ENCODE data around the gene ASB10.

Gene ASB10, protein sequence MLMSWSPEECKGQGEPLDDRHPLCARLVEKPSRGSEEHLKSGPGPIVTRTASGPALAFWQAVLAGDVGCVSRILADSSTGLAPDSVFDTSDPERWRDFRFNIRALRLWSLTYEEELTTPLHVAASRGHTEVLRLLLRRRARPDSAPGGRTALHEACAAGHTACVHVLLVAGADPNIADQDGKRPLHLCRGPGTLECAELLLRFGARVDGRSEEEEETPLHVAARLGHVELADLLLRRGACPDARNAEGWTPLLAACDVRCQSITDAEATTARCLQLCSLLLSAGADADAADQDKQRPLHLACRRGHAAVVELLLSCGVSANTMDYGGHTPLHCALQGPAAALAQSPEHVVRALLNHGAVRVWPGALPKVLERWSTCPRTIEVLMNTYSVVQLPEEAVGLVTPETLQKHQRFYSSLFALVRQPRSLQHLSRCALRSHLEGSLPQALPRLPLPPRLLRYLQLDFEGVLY

DNA sequence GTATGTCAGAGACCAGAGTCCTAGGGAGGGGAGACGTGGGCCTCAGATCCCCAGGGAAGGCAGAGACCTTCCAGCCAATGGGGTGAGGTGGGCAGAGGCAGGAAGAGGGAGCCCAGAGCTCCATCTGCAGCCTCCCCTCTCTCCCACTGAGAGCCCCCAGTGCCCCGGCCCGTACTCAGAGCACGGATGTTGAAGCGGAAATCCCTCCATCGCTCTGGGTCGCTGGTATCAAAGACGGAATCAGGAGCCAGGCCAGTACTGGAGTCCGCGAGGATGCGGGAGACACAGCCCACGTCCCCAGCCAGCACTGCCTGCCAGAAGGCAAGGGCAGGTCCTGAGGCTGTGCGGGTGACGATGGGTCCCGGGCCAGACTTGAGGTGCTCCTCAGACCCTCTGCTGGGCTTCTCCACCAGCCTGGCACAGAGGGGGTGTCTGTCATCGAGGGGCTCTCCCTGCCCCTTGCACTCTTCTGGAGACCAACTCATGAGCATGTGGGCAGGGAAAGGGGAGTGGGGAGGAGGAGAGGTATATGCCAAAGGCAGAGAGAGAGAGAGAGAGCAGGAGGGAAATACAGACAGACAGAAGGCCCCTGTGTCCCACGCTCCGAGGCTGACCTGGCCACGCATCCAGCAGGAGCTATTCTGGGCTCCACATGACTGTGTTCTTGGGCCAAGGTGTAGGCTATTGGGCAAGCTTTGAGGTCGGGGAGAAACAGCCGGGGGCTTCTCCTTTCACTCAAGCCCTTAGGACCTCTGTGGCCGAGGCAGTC lies at the start of gene ASB10:
Gene ASB10 (minus strand): TSS at position 611 of the 769 bp plus-strand sequence. CDS start 120 bp downstream, at position 491.
- H3K36me3 ChIP-seq (ENCODE audit: insufficient read depth, low read length) = no peaks in the 10 kb centered on the region
- H3K27me3 ChIP-seq (ENCODE audit: insufficient read depth, low read length) = peaks cover 32% of the 10 kb centered on the region
- H3K9me3 ChIP-seq (ENCODE audit: low read length) = no peaks in the 10 kb centered on the region
- no peak within 1 kb of the TSS for H2AFZ ChIP-seq (ENCODE audit: low read depth, low read length)
- no peak within 1 kb of the TSS for H3K4me3 ChIP-seq (ENCODE audit: low read length)
- no peaks in the 10 kb centered on the region for H3K4me1 ChIP-seq (ENCODE audit: insufficient read depth, low read length)

DNA sequence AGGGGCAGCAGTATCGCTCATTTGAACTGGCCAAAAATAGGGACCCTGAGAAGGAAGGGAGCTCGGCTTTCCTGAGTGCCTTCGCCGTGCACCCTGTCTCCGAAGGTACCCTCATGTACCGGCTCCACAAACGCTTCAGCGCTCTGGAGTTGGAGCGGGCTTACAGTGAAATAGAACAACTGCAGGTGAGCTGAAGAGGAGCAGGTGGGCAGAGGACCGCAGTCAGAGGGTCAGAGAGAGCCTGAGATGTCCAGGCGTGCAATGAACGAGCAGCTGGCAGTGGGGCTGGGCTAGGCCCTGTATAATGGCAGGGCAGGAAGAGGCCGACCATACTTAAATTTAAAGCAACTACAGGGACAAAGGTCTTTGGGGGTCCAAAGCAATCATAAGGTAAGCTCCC lies 49.4 kb upstream of the ASB10 start:
- peaks cover 19% of the 10 kb centered on the region for H3K4me1 ChIP-seq (ENCODE audit: insufficient read depth, low read length)
- no peak overlapping the region for H3K4me3 ChIP-seq (ENCODE audit: low read length)
- H3K9me3 ChIP-seq (ENCODE audit: low read length) = no peaks in the 10 kb centered on the region
- H2AFZ ChIP-seq (ENCODE audit: low read depth, low read length) = no peak overlapping the region
- H3K36me3 ChIP-seq (ENCODE audit: insufficient read depth, low read length) = peaks cover 57% of the 10 kb centered on the region
- no peaks in the 10 kb centered on the region for H3K27me3 ChIP-seq (ENCODE audit: insufficient read depth, low read length)

DNA sequence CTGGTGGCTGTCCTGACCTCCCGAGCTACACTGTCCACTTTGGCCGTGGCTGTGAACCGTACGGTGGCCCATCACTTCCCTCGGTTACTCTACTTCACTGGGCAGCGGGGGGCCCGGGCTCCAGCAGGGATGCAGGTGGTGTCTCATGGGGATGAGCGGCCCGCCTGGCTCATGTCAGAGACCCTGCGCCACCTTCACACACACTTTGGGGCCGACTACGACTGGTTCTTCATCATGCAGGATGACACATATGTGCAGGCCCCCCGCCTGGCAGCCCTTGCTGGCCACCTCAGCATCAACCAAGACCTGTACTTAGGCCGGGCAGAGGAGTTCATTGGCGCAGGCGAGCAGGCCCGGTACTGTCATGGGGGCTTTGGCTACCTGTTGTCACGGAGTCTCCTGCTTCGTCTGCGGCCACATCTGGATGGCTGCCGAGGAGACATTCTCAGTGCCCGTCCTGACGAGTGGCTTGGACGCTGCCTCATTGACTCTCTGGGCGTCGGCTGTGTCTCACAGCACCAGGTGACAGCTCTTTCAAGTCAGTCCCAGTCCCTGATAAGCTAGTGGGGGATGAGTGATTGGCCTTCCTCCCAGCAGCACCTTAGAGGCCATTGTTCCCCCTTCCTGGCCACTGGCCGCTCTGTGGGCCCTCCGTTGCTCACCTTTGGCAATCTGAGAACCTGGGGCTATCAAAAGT lies 48.2 kb upstream of the ASB10 start:
- H2AFZ ChIP-seq (ENCODE audit: low read depth, low read length) = no peak overlapping the region
- H3K9me3 ChIP-seq (ENCODE audit: low read length) = no peaks in the 10 kb centered on the region
- H3K27me3 ChIP-seq (ENCODE audit: insufficient read depth, low read length) = no peaks in the 10 kb centered on the region
- peaks cover 20% of the 10 kb centered on the region for H3K4me1 ChIP-seq (ENCODE audit: insufficient read depth, low read length)
- H3K4me3 ChIP-seq (ENCODE audit: low read length) = no peak overlapping the region
- H3K36me3 ChIP-seq (ENCODE audit: insufficient read depth, low read length) = peaks cover 46% of the 10 kb centered on the region

DNA sequence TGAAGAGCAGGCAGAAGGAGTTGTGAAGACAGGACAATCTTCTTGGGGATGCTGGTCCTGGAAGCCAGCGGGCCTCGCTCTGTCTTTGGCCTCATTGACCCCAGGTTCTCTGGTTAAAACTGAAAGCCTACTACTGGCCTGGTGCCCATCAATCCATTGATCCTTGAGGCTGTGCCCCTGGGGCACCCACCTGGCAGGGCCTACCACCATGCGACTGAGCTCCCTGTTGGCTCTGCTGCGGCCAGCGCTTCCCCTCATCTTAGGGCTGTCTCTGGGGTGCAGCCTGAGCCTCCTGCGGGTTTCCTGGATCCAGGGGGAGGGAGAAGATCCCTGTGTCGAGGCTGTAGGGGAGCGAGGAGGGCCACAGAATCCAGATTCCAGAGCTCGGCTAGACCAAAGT lies 46.8 kb upstream of the ASB10 start:
- no peak overlapping the region for H2AFZ ChIP-seq (ENCODE audit: low read depth, low read length)
- H3K36me3 ChIP-seq (ENCODE audit: insufficient read depth, low read length) = peaks cover 32% of the 10 kb centered on the region
- H3K27me3 ChIP-seq (ENCODE audit: insufficient read depth, low read length) = no peaks in the 10 kb centered on the region
- H3K4me3 ChIP-seq (ENCODE audit: low read length) = peak overlapping the region; percentile 64
- no peaks in the 10 kb centered on the region for H3K9me3 ChIP-seq (ENCODE audit: low read length)
- H3K4me1 ChIP-seq (ENCODE audit: insufficient read depth, low read length) = peaks cover 20% of the 10 kb centered on the region

- Histone ChIP-seq H3K36me3 (ENCODE audit: insufficient read depth, low read length) (peaks cover 26% of the 10 kb centered on the region), H3K4me1 (ENCODE audit: insufficient read depth, low read length) (peaks cover 23% of the 10 kb centered on the region), H3K9me3 (ENCODE audit: low read length) (no peaks in the 10 kb centered on the region), H3K4me3 (ENCODE audit: low read length) (peak overlapping the region; percentile 64), H3K27me3 (ENCODE audit: insufficient read depth, low read length) (no peaks in the 10 kb centered on the region), H2AFZ (ENCODE audit: low read depth, low read length) (no peak overlapping the region)
These were observed 46.1 kb upstream of the ASB10 start for GRCh38 chr7:151232917-151233701.

GRCh38 chr7:151232091-151232916 lies 45.3 kb upstream of the ASB10 start, which contains the start of gene CHPF2:
CHPF2 (plus strand) TSS chr7:151232483; CDS start chr7:151234012, 1,529 bp downstream.
- Histone ChIP-seq H3K9me3 (ENCODE audit: low read length) (no peaks in the 10 kb centered on the region), H3K36me3 (ENCODE audit: insufficient read depth, low read length) (peaks cover 19% of the 10 kb centered on the region), H3K27me3 (ENCODE audit: insufficient read depth, low read length) (no peaks in the 10 kb centered on the region), H3K4me3 (ENCODE audit: low read length) (peak within 1 kb of the TSS; percentile 64), H3K4me1 (ENCODE audit: insufficient read depth, low read length) (peaks cover 27% of the 10 kb centered on the region), H2AFZ (ENCODE audit: low read depth, low read length) (peak within 1 kb of the TSS; percentile 35)

- H3K27me3 ChIP-seq (ENCODE audit: insufficient read depth, low read length) = no peaks in the 10 kb centered on the region
These were observed 44.0 kb upstream of the ASB10 start for GRCh38 chr7:151231080-151231479.

GRCh38 chr7:151229249-151229648 lies 42.2 kb upstream of the ASB10 start:
- no peaks in the 10 kb centered on the region for H3K9me3 ChIP-seq (ENCODE audit: low read length)
- H3K27me3 ChIP-seq (ENCODE audit: insufficient read depth, low read length) = no peaks in the 10 kb centered on the region
- peaks cover 39% of the 10 kb centered on the region for H3K4me1 ChIP-seq (ENCODE audit: insufficient read depth, low read length)
- no peak overlapping the region for H2AFZ ChIP-seq (ENCODE audit: low read depth, low read length)
- H3K4me3 ChIP-seq (ENCODE audit: low read length) = no peak overlapping the region
- H3K36me3 ChIP-seq (ENCODE audit: insufficient read depth, low read length) = peaks cover 12% of the 10 kb centered on the region

More at GRCh38 chr7:151231080-151231479, 44.0 kb upstream of the ASB10 start:
- no peak overlapping the region for H3K4me3 ChIP-seq (ENCODE audit: low read length)
- no peaks in the 10 kb centered on the region for H3K9me3 ChIP-seq (ENCODE audit: low read length)
- no peak overlapping the region for H2AFZ ChIP-seq (ENCODE audit: low read depth, low read length)
- peaks cover 9% of the 10 kb centered on the region for H3K36me3 ChIP-seq (ENCODE audit: insufficient read depth, low read length)
- peaks cover 31% of the 10 kb centered on the region for H3K4me1 ChIP-seq (ENCODE audit: insufficient read depth, low read length)

GRCh38 chr7:151228024-151228866 lies 41.2 kb upstream of the ASB10 start:
- Histone ChIP-seq H3K4me1 (ENCODE audit: insufficient read depth, low read length) (peaks cover 31% of the 10 kb centered on the region), H2AFZ (ENCODE audit: low read depth, low read length) (peak overlapping the region; percentile 38), H3K27me3 (ENCODE audit: insufficient read depth, low read length) (no peaks in the 10 kb centered on the region), H3K4me3 (ENCODE audit: low read length) (peak overlapping the region; percentile 87), H3K36me3 (ENCODE audit: insufficient read depth, low read length) (peaks cover 22% of the 10 kb centered on the region), H3K9me3 (ENCODE audit: low read length) (no peaks in the 10 kb centered on the region)

- Histone ChIP-seq H3K36me3 (ENCODE audit: insufficient read depth, low read length) (peaks cover 32% of the 10 kb centered on the region), H3K9me3 (ENCODE audit: low read length) (no peaks in the 10 kb centered on the region), H3K4me1 (ENCODE audit: insufficient read depth, low read length) (peaks cover 26% of the 10 kb centered on the region), H3K27me3 (ENCODE audit: insufficient read depth, low read length) (no peaks in the 10 kb centered on the region), H2AFZ (ENCODE audit: low read depth, low read length) (peak within 1 kb of the TSS; percentile 38), H3K4me3 (ENCODE audit: low read length) (peak within 1 kb of the TSS; percentile 87)
These were observed 40.1 kb upstream of the ASB10 start, which contains the start of gene ABCF2 for GRCh38 chr7:151226875-151227782. ABCF2 (minus strand) TSS chr7:151227205; CDS start chr7:151226458, 747 bp downstream.

All from neuron (in vitro differentiated cells).